Esophagus (tissue), 2 donors: ENCODE measurements around the gene ITIH6. TPM values are rescaled to one million over a fixed set of nuclear protein-coding genes. Genes with fewer than 3 reads are reported as not detected.
"Not testable (repeated sequence)": the region's sequence is repeated elsewhere in the genome, so short reads cannot be mapped to it uniquely, and the experiment has no call there.

Experiments used
- H3K27ac ChIP-seq, 2 donors: one replicate each; pipeline ENCODE4 v1.5.1; 2013; ENCODE audit warnings: low read depth in 2 of 2, mild to moderate bottlenecking in 2 of 2, inconsistent platforms in 1 of 2, low read length in 1 of 2, moderate library complexity in 1 of 2
- H3K27me3 ChIP-seq, 2 donors: one replicate each; pipeline ENCODE4 v1.6.1; 2013; ENCODE audit warnings: low read length in 2 of 2, control low read depth in 1 of 2, mild to moderate bottlenecking in 1 of 2; ENCODE audit not compliant: insufficient read depth in 2 of 2, control insufficient read depth in 1 of 2
- H3K36me3 ChIP-seq, 2 donors: one replicate each; pipeline ENCODE4 v1.6.1; 2013; ENCODE audit warnings: low read length in 1 of 2; ENCODE audit not compliant: control insufficient read depth in 2 of 2, insufficient read depth in 2 of 2
- H3K4me1 ChIP-seq, 2 donors: one replicate each; pipeline ENCODE4 v1.6.1; 2013; ENCODE audit warnings: low read length in 1 of 2; ENCODE audit not compliant: control insufficient read depth in 2 of 2, insufficient read depth in 2 of 2
- H3K4me3 ChIP-seq, 2 donors: one replicate each; pipeline ENCODE4 v1.5.1; 2013; ENCODE audit warnings: low read length in 2 of 2, mild to moderate bottlenecking in 2 of 2, low read depth in 1 of 2, moderate library complexity in 1 of 2
- H3K9me3 ChIP-seq, 2 donors: one replicate each; pipeline ENCODE4 v1.6.1; 2013; ENCODE audit warnings: mild to moderate bottlenecking in 2 of 2, low read depth in 1 of 2, low read length in 1 of 2, moderate library complexity in 1 of 2; ENCODE audit not compliant: control insufficient read depth in 2 of 2, insufficient read depth in 1 of 2
- WGBS, 2 donors: extraction: QIAGEN DNeasy Blood & Tissue Kit; methylation state at CpG; one replicate each; pipeline ENCODE4 v1.1.7; 2013; 5-methylcytosine and 5-hydroxymethylcytosine counted together
- polyA plus RNA-seq, 2 donors: library from polyadenylated mRNA; stranded (reverse); fragments of 200-250 nt; gene quantifications; one replicate each; pipeline ENCODE4 v1.2.3, GENCODE V29; 2013
- donor health status: healthy with polysubstance abuse.
- donor health status: Bipolar disorder and iron deficiency.

The ITIH6 gene
- polyA plus RNA-seq, 2 donors: not detected

DNA sequence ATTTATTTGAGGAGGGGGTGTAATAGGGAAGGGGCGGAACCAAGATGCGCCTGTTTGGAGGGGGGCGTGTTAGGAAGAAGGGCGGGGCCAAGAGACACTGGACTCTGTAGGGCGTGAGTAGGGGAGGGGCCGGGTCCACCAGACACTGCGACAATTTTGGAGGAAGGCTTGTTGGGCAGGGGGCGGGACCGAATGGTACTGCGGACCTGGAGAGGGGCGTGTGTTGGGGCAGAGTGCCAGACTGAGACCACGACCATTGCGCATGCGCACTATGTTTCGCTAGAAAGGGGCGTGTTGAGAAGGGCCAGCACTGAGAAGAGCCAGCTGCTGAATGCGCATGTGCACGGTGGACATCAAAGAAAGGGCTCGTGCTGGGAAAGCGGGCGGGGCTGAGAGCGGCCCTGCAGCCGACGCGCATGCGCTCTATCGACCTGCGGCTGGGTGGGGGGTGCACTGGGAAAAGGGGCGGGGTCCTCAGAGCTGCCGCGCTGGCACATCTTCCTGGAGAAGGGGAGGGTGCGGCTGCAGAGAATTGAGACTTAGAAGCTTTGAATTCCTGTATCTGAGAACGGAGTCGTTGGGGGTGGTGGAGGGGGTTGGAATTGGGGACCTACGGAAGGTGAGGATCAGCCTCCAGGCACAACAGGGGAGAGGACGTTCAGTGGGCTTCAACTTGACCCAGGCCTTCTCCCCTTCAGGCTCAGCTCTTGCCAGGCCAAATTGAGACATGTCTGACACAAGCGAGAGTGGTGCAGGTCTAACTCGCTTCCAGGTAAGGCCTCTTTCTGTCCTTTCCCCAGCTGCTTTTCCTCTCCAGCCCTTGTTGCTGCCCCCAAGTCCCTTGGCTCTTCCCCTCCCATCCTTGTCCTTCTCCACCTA is 10.8 kb upstream of the ITIH6 start:
- H3K9me3 ChIP-seq: peaks cover 0 to 3% of the 10 kb centered on the region in 2 donors
- peaks cover 0 to 6% of the 10 kb centered on the region in 2 donors for H3K4me1 ChIP-seq
- WGBS, 2 donors: 1 to 42% methylated on average over 37 to 38 of the region's 38 CpGs
- peak overlapping the region; percentile 82 to 83 for H3K27ac ChIP-seq
- peak overlapping the region; percentile 63 to 64 for H3K4me3 ChIP-seq
- peaks cover 0 to 5% of the 10 kb centered on the region in 2 donors for H3K36me3 ChIP-seq
- peaks cover 0 to 3% of the 10 kb centered on the region in 2 donors for H3K27me3 ChIP-seq

DNA sequence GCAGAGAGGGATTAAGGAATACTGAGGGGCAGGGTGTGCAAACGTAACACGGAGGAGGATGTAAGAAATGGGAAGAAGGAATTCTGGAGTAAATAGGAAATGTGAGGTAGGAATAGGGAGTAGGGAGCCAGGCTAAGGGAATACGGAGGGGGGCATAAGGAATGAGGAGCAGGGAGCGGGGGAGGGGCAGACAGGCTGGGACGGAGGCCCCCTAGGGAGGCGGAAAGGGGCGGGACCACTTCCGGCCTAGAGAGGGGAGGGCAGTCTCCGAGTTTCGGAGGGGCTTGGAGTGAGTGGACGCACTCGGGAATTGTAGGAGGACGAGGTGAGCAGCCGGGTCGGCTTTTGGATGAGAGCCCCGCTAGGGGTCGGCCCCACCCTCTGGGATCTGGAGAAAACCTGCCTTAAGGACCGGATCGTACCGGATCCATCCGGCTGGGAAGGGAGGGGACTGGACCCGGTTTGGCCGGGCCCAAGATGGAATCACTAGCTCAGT is 10.1 kb upstream of the ITIH6 start:
- Histone ChIP-seq H3K27me3 (peaks cover 0 to 3% of the 10 kb centered on the region in 2 donors), H3K36me3 (peaks cover 0 to 5% of the 10 kb centered on the region in 2 donors), H3K9me3 (peaks cover 0 to 3% of the 10 kb centered on the region in 2 donors), H3K4me3 (peak overlapping the region; percentile 63 to 64), H3K4me1 (peaks cover 0 to 6% of the 10 kb centered on the region in 2 donors), H3K27ac (peak overlapping the region; percentile 82 to 83)
- 0 to 36% methylated on average over 21 to 23 of the region's 23 CpGs for WGBS, 2 donors

DNA sequence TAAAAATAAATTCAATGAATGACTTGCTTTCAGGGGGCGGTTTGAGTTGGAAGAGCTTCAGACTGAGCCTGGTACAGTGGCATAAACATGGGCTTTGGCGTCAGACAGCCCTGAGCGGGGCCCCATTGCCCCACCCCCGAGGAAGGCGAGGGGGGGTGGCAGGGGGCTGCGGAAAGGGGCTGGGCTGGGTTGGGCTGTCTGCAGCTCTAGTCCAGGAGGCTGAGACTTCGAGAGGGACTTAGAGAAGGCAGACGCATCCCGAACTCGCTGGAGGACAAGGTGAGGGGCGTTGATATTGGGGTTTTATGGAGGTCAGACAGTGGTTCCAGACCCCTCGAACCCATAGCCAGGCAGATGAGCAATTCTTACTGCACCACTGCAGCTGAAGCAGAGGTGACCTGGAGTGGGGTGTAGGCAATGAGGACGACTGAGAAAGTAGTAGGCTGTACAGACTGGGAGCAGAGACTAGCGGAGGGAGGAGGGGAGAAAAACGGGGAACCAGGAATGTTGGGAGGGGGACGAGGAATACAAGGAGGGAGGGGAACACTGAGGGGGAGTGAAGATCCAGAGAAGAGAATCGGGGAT is 9.6 kb upstream of the ITIH6 start, which contains the start of gene MAGED2:
MAGED2 (plus strand) TSS at position 222 of the 585 bp plus-strand sequence. CDS start 1,587 bp downstream, outside the sequence.
- 1 to 19% methylated on average over 17 of the region's 17 CpGs for WGBS, 2 donors
- Histone ChIP-seq H3K36me3 (peaks cover 0 to 2% of the 10 kb centered on the region in 2 donors), H3K9me3 (peaks cover 0 to 3% of the 10 kb centered on the region in 2 donors), H3K4me1 (peaks cover 0 to 6% of the 10 kb centered on the region in 2 donors), H3K27me3 (peaks cover 0 to 3% of the 10 kb centered on the region in 2 donors), H3K4me3 (peak within 1 kb of the TSS; percentile 63 to 64), H3K27ac (peak within 1 kb of the TSS; percentile 82 to 83)

DNA sequence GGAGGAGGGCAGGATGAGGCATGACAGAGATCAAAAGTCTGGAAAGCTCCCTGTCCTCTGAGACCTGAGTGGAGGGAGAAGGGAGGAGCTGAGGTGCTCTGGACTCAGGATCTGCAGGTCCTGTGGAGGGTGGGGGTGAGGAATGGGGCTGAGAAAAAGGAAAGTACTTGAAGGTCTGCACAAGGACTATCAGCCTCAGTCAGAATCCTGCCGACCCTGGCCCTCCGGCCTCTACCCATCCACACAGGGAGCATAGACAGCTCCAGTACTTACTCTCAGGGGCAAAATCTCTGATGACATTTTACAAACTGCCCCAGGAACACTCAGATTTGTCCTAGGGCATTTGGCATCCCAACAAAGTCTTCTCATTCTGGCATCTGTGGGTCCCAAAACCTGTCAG is 991 bp upstream of the ITIH6 start:
- Histone ChIP-seq H3K4me1 (no peaks in the 10 kb centered on the region), H3K9me3 (no peaks in the 10 kb centered on the region)
- WGBS, 2 donors: 57 to 65% methylated on average over 2 of the region's 2 CpGs

GRCh38 chrX:54794795-54795194 is 3.3 kb downstream of the ITIH6 start:
- 76 to 82% methylated on average over 4 of the region's 4 CpGs for WGBS, 2 donors
- H3K4me3 ChIP-seq: no peak overlapping the region
- H3K27ac ChIP-seq: no peak overlapping the region
- H3K9me3 ChIP-seq: no peaks in the 10 kb centered on the region
- no peaks in the 10 kb centered on the region for H3K4me1 ChIP-seq
- no peaks in the 10 kb centered on the region for H3K36me3 ChIP-seq
- no peaks in the 10 kb centered on the region for H3K27me3 ChIP-seq

More for the DNA sequence above, 991 bp upstream of the ITIH6 start:
- H3K36me3 ChIP-seq: no peaks in the 10 kb centered on the region
- no peaks in the 10 kb centered on the region for H3K27me3 ChIP-seq
- no peak overlapping the region for H3K27ac ChIP-seq
- no peak overlapping the region for H3K4me3 ChIP-seq

GRCh38 chrX:54794028-54794427 is 4.0 kb downstream of the ITIH6 start:
- no peak overlapping the region for H3K4me3 ChIP-seq
- H3K4me1 ChIP-seq: no peaks in the 10 kb centered on the region
- H3K9me3 ChIP-seq: no peaks in the 10 kb centered on the region
- 15 to 23% methylated on average over 1 of the region's 1 CpG for WGBS, 2 donors
- no peak overlapping the region for H3K27ac ChIP-seq
- no peaks in the 10 kb centered on the region for H3K27me3 ChIP-seq
- H3K36me3 ChIP-seq: no peaks in the 10 kb centered on the region

DNA sequence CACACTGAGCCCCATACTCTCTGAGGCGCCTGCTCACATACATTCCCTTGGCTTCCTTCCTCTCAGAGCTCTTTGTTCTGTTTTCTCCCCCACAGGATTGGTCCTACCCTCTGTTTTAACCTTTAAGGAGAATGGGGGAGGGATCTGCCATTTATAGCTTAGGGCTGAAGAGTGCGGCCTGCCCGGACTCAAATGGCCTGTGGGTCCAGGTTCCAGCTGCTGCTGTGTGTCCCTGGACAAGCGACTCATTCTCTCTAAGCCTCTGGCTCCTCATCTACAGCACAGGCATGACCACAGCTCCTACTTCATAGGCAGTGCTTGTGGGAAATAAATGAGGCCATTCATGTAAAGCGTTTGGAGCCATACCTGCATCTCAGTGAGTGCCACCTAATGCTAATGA is 8.7 kb downstream of the ITIH6 start:
- 63 to 71% methylated on average over 3 to 4 of the region's 5 CpGs for WGBS, 2 donors
- not testable (repeated sequence) for H3K4me3 ChIP-seq, H3K9me3 ChIP-seq, H3K36me3 ChIP-seq, H3K27me3 ChIP-seq, H3K27ac ChIP-seq, H3K4me1 ChIP-seq

GRCh38 chrX:54788446-54788845 is 9.6 kb downstream of the ITIH6 start:
- Histone ChIP-seq H3K27me3 (no peaks in the 10 kb centered on the region), H3K9me3 (no peaks in the 10 kb centered on the region), H3K4me1 (no peaks in the 10 kb centered on the region), H3K27ac (no peak overlapping the region), H3K36me3 (no peaks in the 10 kb centered on the region), H3K4me3 (no peak overlapping the region)
- WGBS, 2 donors: 83 to 93% methylated on average over 9 of the region's 9 CpGs

GRCh38 chrX:54786967-54787366 is 11.1 kb downstream of the ITIH6 start:
- Histone ChIP-seq H3K4me3 (no peak overlapping the region), H3K27me3 (no peaks in the 10 kb centered on the region), H3K27ac (no peak overlapping the region), H3K4me1 (no peaks in the 10 kb centered on the region), H3K9me3 (no peaks in the 10 kb centered on the region), H3K36me3 (no peaks in the 10 kb centered on the region)
- WGBS, 2 donors: 70 to 81% methylated on average over 2 of the region's 2 CpGs
